Lower leg skin (tissue), 4 donors: Measurements from ENCODE around the gene RTN1. TPM values are rescaled to one million over a fixed set of nuclear protein-coding genes. Genes with fewer than 3 reads are reported as not detected.

Experiments
- DNase-seq, 2 donors: peaks; one replicate each; pipeline ENCODE4 v3.0.0-alpha.2; 2019; ENCODE audit warnings: low spot score in 2 of 2
- H3K4me3 ChIP-seq: fragments of 200-600 bp; sonication (generic); 2 replicates; pipeline ENCODE4 v1.5.1; 2017; ENCODE audit warnings: mild to moderate bottlenecking, low read depth; ENCODE audit not compliant: poor library complexity, severe bottlenecking
- CTCF ChIP-seq, 3 donors: fragments of 450-650 bp; IDR thresholded peaks; one replicate each; pipeline ENCODE4 v1.5.1; 2016; ENCODE audit warnings: antibody characterized with exemption in 3 of 3, mild to moderate bottlenecking in 3 of 3, moderate library complexity in 2 of 3
- POLR2A ChIP-seq, 2 donors: fragments of 450-650 bp; IDR thresholded peaks; one replicate each; pipeline ENCODE4 v1.6.1; 2016 to 2017; ENCODE audit warnings: antibody characterized with exemption in 2 of 2, mild to moderate bottlenecking in 1 of 2, moderate library complexity in 1 of 2
- WGBS, 2 donors: methylation state at CpG; one replicate each; pipeline ENCODE4 v1.1.5; 2018; 5-methylcytosine and 5-hydroxymethylcytosine counted together
- intact Hi-C: fragments of 100-400 bp; cut with DNase I; formaldehyde crosslinking; loops from one replicate; pipeline ENCODE4 v1.15.0; 2023; ENCODE audit warnings: low total_unique reads
- total RNA-seq, 4 donors: library from RNA; depleted of rRNA; stranded (reverse); fragments of >200 nt; gene quantifications; one replicate each; pipeline ENCODE4 v1.1.0, GENCODE V29; 2016

Gene RTN1
- total RNA-seq, 4 donors from 2014 or later: 5.1 to 8.1 (median 5.8) TPM

DNA sequence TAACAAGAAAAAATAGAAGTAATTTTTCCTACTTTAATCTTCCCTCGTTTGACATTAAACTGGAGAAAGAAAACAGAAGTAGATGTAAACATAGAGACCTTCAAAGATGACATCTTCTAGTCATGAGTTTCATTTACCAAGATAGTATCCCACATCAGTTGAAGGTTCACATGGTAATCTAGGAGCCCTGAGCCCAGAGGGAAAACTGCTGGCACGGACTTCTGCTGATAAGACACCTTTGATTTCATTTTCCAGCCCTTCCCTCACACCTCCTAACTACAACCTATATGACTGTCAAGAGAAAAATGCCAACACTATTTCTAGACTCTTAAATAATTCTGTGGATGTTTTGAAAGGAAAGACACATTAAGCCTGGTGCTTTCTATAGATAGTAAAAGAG is 247.9 kb downstream of the RTN1 start:
- no peak for DNase-seq
- intact Hi-C loops: no loop called here
- TF ChIP-seq CTCF (IDR thresholded peaks at IDR 0.05) (no peak), POLR2A (IDR thresholded peaks at IDR 0.05) (no peak)
- H3K4me3 ChIP-seq: no peak overlapping the region
- WGBS, 2 donors: 36 to 40% methylated on average over 2 of the region's 2 CpGs

DNA sequence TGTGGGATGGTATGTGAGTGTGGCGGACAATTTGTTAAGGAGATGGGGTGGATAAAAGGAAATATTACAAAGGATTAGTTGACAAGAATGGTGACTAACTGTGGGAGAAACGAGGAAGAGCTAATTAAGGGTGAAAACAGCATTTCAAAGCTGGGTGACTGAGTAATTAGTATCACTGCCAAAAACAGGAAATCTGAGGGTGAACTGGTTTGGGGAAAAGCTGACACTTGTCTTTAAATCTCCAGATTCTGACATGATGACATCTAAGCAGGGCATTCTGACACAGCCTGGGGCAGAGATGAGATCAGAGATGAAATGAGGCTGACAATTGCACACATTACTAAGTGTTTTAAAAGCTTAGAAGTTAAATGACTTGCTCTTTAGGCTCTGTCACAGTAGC is 251.5 kb downstream of the RTN1 start:
- intact Hi-C loops: no loop called here
- no peak for DNase-seq
- no peak for TF ChIP-seq POLR2A (IDR thresholded peaks at IDR 0.05)
- no peak for TF ChIP-seq CTCF (IDR thresholded peaks at IDR 0.05)
- 28 to 34% methylated on average over 2 of the region's 2 CpGs for WGBS, 2 donors
- no peak overlapping the region for H3K4me3 ChIP-seq

GRCh38 chr14:59601056-59601455 is 269.5 kb downstream of the RTN1 start:
- WGBS, 2 donors: 46 to 60% methylated on average over 3 of the region's 3 CpGs
- no peak for TF ChIP-seq CTCF (IDR thresholded peaks at IDR 0.05)
- TF ChIP-seq POLR2A (IDR thresholded peaks at IDR 0.05): no peak
- no peak for DNase-seq
- H3K4me3 ChIP-seq: no peak overlapping the region
- intact Hi-C loops: no loop called here

- intact Hi-C loops: no loop called here
- 91 to 94% methylated on average over 2 of the region's 2 CpGs for WGBS, 2 donors
- H3K4me3 ChIP-seq: no peak overlapping the region
- no peak for DNase-seq
- TF ChIP-seq CTCF (IDR thresholded peaks at IDR 0.05) (no peak), POLR2A (IDR thresholded peaks at IDR 0.05) (no peak)
Measured at GRCh38 chr14:59600211-59600945, 270.2 kb downstream of the RTN1 start.

- H3K4me3 ChIP-seq: no peak overlapping the region
- DNase-seq: no peak
- whole genome bisulfite sequencing, 2 donors: 82 to 93% methylated on average over 6 of the region's 6 CpGs
- intact Hi-C loops: no loop called here
- TF ChIP-seq CTCF (IDR thresholded peaks at IDR 0.05) (no peak), POLR2A (IDR thresholded peaks at IDR 0.05) (no peak)
Measured at GRCh38 chr14:59595071-59595470, 275.5 kb downstream of the RTN1 start.
